GM23248 (cell line): ENCODE data around the gene SMIM22. TPM values are rescaled to one million over a fixed set of nuclear protein-coding genes. Genes with fewer than 3 reads are reported as not detected.

ENCODE experiments used
- DNase-seq: peaks from one replicate; pipeline ENCODE4 v3.0.0-alpha.2; 2015
- H2AFZ ChIP-seq: fragments of 200-600 bp; sonication (generic); 2 replicates; pipeline ENCODE4 v1.6.1; 2016; ENCODE audit warnings: antibody characterized with exemption
- H3F3A ChIP-seq: fragments of 200-600 bp; sonication (generic); 2 replicates; pipeline ENCODE4 v1.6.1; 2016; ENCODE audit warnings: mild to moderate bottlenecking, antibody characterized with exemption, mixed run types; ENCODE audit not compliant: insufficient read depth
- H3K27ac ChIP-seq: fragments of 200-600 bp; sonication (generic); 2 replicates; pipeline ENCODE4 v1.5.1; 2016; ENCODE audit warnings: mild to moderate bottlenecking
- H3K27me3 ChIP-seq: fragments of 200-600 bp; sonication (generic); replicated peaks from 2 replicates; pipeline ENCODE4 v1.6.1; 2016; ENCODE audit warnings: mild to moderate bottlenecking; ENCODE audit not compliant: insufficient read depth
- H3K36me3 ChIP-seq: fragments of 200-600 bp; sonication (generic); 2 replicates; pipeline ENCODE4 v1.6.1; 2016; ENCODE audit warnings: low read depth, mild to moderate bottlenecking
- H3K4me1 ChIP-seq: fragments of 200-600 bp; sonication (generic); 2 replicates; pipeline ENCODE4 v1.6.1; 2016; ENCODE audit warnings: mild to moderate bottlenecking; ENCODE audit not compliant: insufficient read depth
- H3K4me2 ChIP-seq: fragments of 200-600 bp; sonication (generic); one replicate; pipeline ENCODE4 v1.6.1; 2016; ENCODE audit warnings: mild to moderate bottlenecking; ENCODE audit not compliant: unreplicated experiment
- H3K4me3 ChIP-seq: fragments of 200-600 bp; sonication (generic); 2 replicates; pipeline ENCODE4 v1.5.1; 2016; ENCODE audit warnings: mild to moderate bottlenecking
- H3K79me2 ChIP-seq: fragments of 200-600 bp; sonication (generic); 2 replicates; pipeline ENCODE4 v1.6.1; 2016; ENCODE audit warnings: mild to moderate bottlenecking; ENCODE audit not compliant: insufficient read depth
- H3K9ac ChIP-seq: fragments of 200-600 bp; sonication (generic); 2 replicates; pipeline ENCODE4 v1.6.1; 2016; ENCODE audit warnings: mild to moderate bottlenecking
- H3K9me2 ChIP-seq: fragments of 200-600 bp; sonication (generic); 2 replicates; pipeline ENCODE4 v1.6.1; 2016; ENCODE audit warnings: mixed run types, mild to moderate bottlenecking, moderate library complexity; ENCODE audit not compliant: insufficient read depth
- H3K9me3 ChIP-seq: fragments of 200-600 bp; sonication (generic); one replicate; pipeline ENCODE4 v1.6.1; 2017; ENCODE audit warnings: low read depth
- H4K20me1 ChIP-seq: fragments of 200-600 bp; sonication (generic); 2 replicates; pipeline ENCODE4 v1.6.0; 2016; ENCODE audit not compliant: insufficient read depth
- EZH2 ChIP-seq: fragments of 200-600 bp; sonication (generic); IDR thresholded peaks from 2 replicates; pipeline ENCODE4 v1.6.1; 2018; ENCODE audit warnings: antibody characterized with exemption, mild to moderate bottlenecking; ENCODE audit not compliant: insufficient read depth, poor library complexity, severe bottlenecking
- EZH2phosphoT487 ChIP-seq: fragments of 200-600 bp; sonication (generic); IDR thresholded peaks from 2 replicates; pipeline ENCODE4 v1.6.1; 2018; ENCODE audit warnings: antibody characterized with exemption, moderate library complexity, mild to moderate bottlenecking, low read depth; ENCODE audit not compliant: insufficient read depth
- WGBS, 2 experiments: methylation state at CpG; one replicate each; pipeline ENCODE4 v1.1.6; 2015 to 2017; ENCODE audit warnings: low lambda C conversion rate in 2 of 2, low coverage in 1 of 2; ENCODE audit errors: missing lambda C conversion rate in 2 of 2; 5-methylcytosine and 5-hydroxymethylcytosine counted together
- in situ Hi-C: fragments of 300-500 bp; cut with MboI; formaldehyde crosslinking; loops from 2 replicates; pipeline ENCODE4 v1.15.0; 2020
- polyA plus RNA-seq: library from polyadenylated mRNA; unstranded; fragments of >200 nt; fragmentation: Nextera tagmentation; extraction: Ambion mirVana; gene quantifications from 2 replicates; pipeline ENCODE4 v1.2.1, GENCODE V29; 2016
- total RNA-seq: library from RNA; depleted of rRNA; stranded (reverse); fragments of >200 nt; shearing (Covaris generic); gene quantifications from 2 replicates; pipeline ENCODE4 v1.2.3, GENCODE V29; 2014

The SMIM22 gene
- total and polyA plus RNA-seq, 2 experiments from 2014 or later, result not detected

DNA sequence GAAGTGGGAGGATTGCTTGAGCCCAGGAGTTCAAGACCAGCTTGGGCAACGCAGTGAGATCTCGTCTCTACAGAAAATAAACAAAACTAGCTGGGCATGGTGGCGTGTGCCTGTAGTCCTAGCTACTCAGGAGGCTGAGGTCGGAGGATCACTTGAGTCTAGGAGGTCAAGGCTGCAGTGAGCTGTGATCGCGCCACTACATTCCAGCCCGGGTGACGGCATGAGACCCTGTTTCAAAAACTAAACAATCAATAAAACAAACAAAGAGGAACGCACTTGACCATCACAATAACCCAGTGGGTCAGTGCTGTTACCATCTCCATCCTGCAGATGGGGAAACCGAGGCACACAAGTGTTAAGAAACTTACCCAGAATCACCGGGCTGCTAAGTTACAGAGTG is 41.9 kb upstream of the SMIM22 start:
- DNase-seq, result no peak
- Histone ChIP-seq H3K27me3 (no peaks in the 10 kb centered on the region), H3K27ac (no peak overlapping the region), H3F3A (no peaks in the 10 kb centered on the region), H3K9ac (no peak overlapping the region), H4K20me1 (no peaks in the 10 kb centered on the region), H3K4me3 (no peak overlapping the region), H3K4me2 (no peak overlapping the region), H3K4me1 (no peaks in the 10 kb centered on the region), H3K9me2 (no peaks in the 10 kb centered on the region), H3K79me2 (peaks cover 16% of the 10 kb centered on the region; the same call in 1 of the 2 replicates), H3K9me3 (no peaks in the 10 kb centered on the region), H2AFZ (no peak overlapping the region), H3K36me3 (peaks cover 15% of the 10 kb centered on the region; the same call in 1 of the 2 replicates)
- WGBS, 2 experiments, result 92 to 96% methylated on average over 11 of the region's 11 CpGs
- TF ChIP-seq EZH2 (no peak), EZH2phosphoT487 (no peak)
- in situ Hi-C loops, result no loop called here

DNA sequence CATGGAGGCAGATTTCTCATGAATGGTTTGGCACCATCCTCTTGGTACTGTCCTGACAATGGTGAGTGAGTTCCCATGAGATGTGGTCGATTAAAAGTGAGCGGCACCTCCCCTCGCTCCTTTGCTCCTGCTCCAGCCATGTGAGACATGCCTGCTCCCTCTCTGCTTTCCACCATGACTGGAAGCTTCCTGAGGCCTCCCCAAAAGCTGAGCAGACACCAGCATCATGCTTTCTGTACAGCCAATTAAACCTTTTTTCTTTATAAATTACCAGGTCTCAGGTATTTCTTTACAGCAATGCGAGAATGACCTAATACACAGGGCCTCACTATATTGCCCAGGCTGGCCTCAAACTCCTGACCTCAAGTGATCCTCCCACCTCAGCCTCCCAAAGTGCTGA is 40.3 kb upstream of the SMIM22 start:
- Histone ChIP-seq H3K79me2 (peaks cover 16% of the 10 kb centered on the region; the same call in 1 of the 2 replicates), H3K9me3 (no peaks in the 10 kb centered on the region), H3K4me2 (no peak overlapping the region), H3F3A (no peaks in the 10 kb centered on the region), H3K4me1 (no peaks in the 10 kb centered on the region), H3K27ac (no peak overlapping the region), H3K36me3 (peaks cover 15% of the 10 kb centered on the region; the same call in 1 of the 2 replicates), H3K9ac (no peak overlapping the region), H4K20me1 (no peaks in the 10 kb centered on the region), H3K4me3 (no peak overlapping the region), H2AFZ (no peak overlapping the region), H3K9me2 (no peaks in the 10 kb centered on the region), H3K27me3 (no peaks in the 10 kb centered on the region)
- DNase-seq, result no peak
- 94 to 100% methylated on average over 4 of the region's 4 CpGs for WGBS, 2 experiments
- TF ChIP-seq EZH2, result no peak
- in situ Hi-C loops, result no loop called here

DNA sequence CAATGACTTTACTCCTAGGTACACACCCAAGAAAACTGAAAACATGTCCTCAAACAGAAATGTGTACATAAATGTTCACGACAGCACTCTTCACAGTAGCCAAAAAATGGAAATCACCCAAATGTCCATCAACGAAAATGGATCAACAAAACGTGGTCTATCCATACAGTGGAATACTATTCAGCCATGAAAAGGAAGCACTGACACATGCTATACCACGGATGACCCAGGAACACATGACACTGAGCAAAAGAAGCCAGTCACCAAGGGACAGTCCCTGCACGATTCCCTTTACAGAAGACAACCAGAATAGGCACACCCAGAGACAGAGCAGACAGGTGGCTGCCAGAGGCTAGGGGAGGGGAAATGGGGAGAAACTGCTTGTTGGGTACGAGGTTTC is 39.5 kb upstream of the SMIM22 start:
- TF ChIP-seq EZH2phosphoT487 (no peak), EZH2 (no peak)
- Histone ChIP-seq H2AFZ (no peak overlapping the region), H3K9me3 (no peaks in the 10 kb centered on the region), H3K36me3 (peaks cover 15% of the 10 kb centered on the region; the same call in 1 of the 2 replicates), H3K9ac (no peak overlapping the region), H3K4me3 (no peak overlapping the region), H3K4me2 (no peak overlapping the region), H3K4me1 (no peaks in the 10 kb centered on the region), H3K27me3 (no peaks in the 10 kb centered on the region), H4K20me1 (no peaks in the 10 kb centered on the region), H3K27ac (no peak overlapping the region), H3F3A (no peaks in the 10 kb centered on the region), H3K9me2 (no peaks in the 10 kb centered on the region), H3K79me2 (peaks cover 16% of the 10 kb centered on the region; the same call in 1 of the 2 replicates)
- DNase-seq, result no peak
- in situ Hi-C loops, result no loop called here
- WGBS, 2 experiments, result 88 to 89% methylated on average over 6 of the region's 6 CpGs

DNA sequence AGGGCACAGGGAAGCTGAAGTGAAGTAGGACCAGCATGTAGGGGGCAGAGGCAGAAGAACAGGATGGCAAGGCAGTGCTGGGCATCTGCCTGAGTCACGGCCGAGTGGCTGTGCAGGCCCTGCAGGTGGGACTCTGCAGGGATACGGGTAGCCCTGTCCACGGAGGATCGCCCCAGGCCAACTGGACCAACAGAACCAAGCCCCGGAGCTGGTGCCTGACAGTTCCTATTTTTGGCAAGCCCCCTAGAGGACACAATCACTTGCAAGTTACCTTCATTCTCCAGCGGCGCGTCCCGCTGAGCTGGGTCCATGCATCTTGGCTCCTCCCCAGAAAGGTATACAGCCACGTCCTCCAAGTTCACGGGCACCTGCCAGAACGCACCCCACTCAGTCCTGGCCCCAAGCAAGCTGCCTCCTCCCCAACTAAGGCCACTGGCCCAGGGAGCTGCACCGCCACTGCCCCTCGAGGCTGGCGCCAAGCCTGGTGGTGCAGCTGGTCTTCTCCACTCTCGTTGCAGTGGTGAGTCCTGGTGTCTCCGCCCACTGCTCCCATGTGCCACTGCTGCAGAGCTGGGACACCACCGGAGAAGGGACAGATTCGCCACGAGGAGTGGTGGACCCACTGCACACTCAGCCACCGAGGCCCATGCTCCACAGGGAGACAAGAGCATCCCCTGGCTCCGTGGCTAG is 34.8 kb upstream of the SMIM22 start:
- no peak overlapping the region for H3K4me3 ChIP-seq
- H3K4me1 ChIP-seq, result no peaks in the 10 kb centered on the region
- in situ Hi-C loops, result no loop called here

More for the DNA sequence above, 34.8 kb upstream of the SMIM22 start:
- Histone ChIP-seq H3K27me3 (no peaks in the 10 kb centered on the region), H3K79me2 (peaks cover 33% of the 10 kb centered on the region), H2AFZ (no peak overlapping the region), H3F3A (no peaks in the 10 kb centered on the region), H3K9ac (no peak overlapping the region), H3K4me2 (no peak overlapping the region), H3K27ac (no peak overlapping the region), H3K9me3 (no peaks in the 10 kb centered on the region), H3K9me2 (no peaks in the 10 kb centered on the region), H4K20me1 (no peaks in the 10 kb centered on the region), H3K36me3 (peaks cover 13% of the 10 kb centered on the region; the same call in 1 of the 2 replicates)
- no peak for TF ChIP-seq EZH2
- no peak for TF ChIP-seq EZH2phosphoT487
- 91 to 93% methylated on average over 22 to 23 of the region's 23 CpGs for WGBS, 2 experiments
- no peak for DNase-seq
